Progenitor cell of endocrine pancreas (in vitro differentiated cells): ENCODE data around the gene OR10G4. TPM values are rescaled to one million over a fixed set of nuclear protein-coding genes. Genes with fewer than 3 reads are reported as not detected.

Source experiments
- DNase-seq: peaks from one replicate; pipeline ENCODE4 v3.0.0; 2021; ENCODE audit warnings: low spot score; ENCODE audit not compliant: unreplicated experiment
- H3K27ac Mint-ChIP-seq: 2 replicates; pipeline ENCODE4 v1.8.0; 2021; ENCODE audit warnings: mild to moderate bottlenecking, moderate library complexity, mixed read lengths
- H3K27me3 Mint-ChIP-seq: 2 replicates; pipeline ENCODE4 v1.8.0; 2021; ENCODE audit warnings: mixed read lengths
- H3K36me3 Mint-ChIP-seq: 2 replicates; pipeline ENCODE4 v1.8.0; 2022; ENCODE audit warnings: mixed read lengths; ENCODE audit not compliant: insufficient read depth
- H3K4me1 Mint-ChIP-seq: 2 replicates; pipeline ENCODE4 v1.8.0; 2021; ENCODE audit warnings: low read depth, mixed read lengths
- H3K4me3 Mint-ChIP-seq: 2 replicates; pipeline ENCODE4 v1.8.0; 2021; ENCODE audit warnings: low read depth, mild to moderate bottlenecking, moderate library complexity, mixed read lengths
- H3K9me3 Mint-ChIP-seq: 2 replicates; pipeline ENCODE4 v1.8.0; 2021; ENCODE audit warnings: low read depth, mixed read lengths
- CTCF ChIP-seq: fragments of 200-600 bp; sonication (generic); IDR thresholded peaks from one replicate; pipeline ENCODE4 v1.5.0; 2021; ENCODE audit warnings: antibody characterized with exemption, mild to moderate bottlenecking; ENCODE audit not compliant: unreplicated experiment
- long read RNA-seq: library from polyadenylated mRNA; unstranded; transcript quantifications from one replicate; pipeline ENCODE4 v2.0.0, GENCODE V29; 2020
- total RNA-seq: library from RNA; stranded (reverse); gene quantifications from 2 replicates; pipeline ENCODE4 v1.2.1, GENCODE V29; 2021

Gene OR10G4
- 0.13 TPM in 1 of 2 replicates, not detected in the other for total RNA-seq
- long read RNA-seq: 0 reads

- TF ChIP-seq CTCF: no peak
- DNase-seq: no peak
- Mint-ChIP-seq H3K27me3 (no peaks in the 10 kb centered on the region), H3K36me3 (no peaks in the 10 kb centered on the region), H3K27ac (no peak within 1 kb of the TSS), H3K4me1 (no peaks in the 10 kb centered on the region), H3K4me3 (no peak within 1 kb of the TSS), H3K9me3 (no peaks in the 10 kb centered on the region)
Observed at GRCh38 chr11:124012697-124013096, at the start of gene OR10G4. Gene OR10G4 (plus strand): TSS chr11:124012997. CDS start chr11:124015575, 2,578 bp downstream.

GRCh38 chr11:123973816-123974215 is 39.0 kb upstream of the OR10G4 start:
- DNase-seq: no peak
- Mint-ChIP-seq H3K36me3 (no peaks in the 10 kb centered on the region), H3K9me3 (peaks cover 3% of the 10 kb centered on the region), H3K27me3 (peaks cover 3% of the 10 kb centered on the region), H3K27ac (no peak overlapping the region), H3K4me3 (no peak overlapping the region), H3K4me1 (no peaks in the 10 kb centered on the region)
- no peak for TF ChIP-seq CTCF

- Mint-ChIP-seq H3K36me3 (no peaks in the 10 kb centered on the region), H3K27me3 (peaks cover 3% of the 10 kb centered on the region), H3K4me1 (peaks cover 5% of the 10 kb centered on the region), H3K4me3 (no peak overlapping the region), H3K27ac (no peak overlapping the region), H3K9me3 (peaks cover 4% of the 10 kb centered on the region)
- DNase-seq: no peak
- TF ChIP-seq CTCF: no peak
Observed at GRCh38 chr11:123976770-123977560, 35.8 kb upstream of the OR10G4 start.

GRCh38 chr11:123977731-123978347 is 35.0 kb upstream of the OR10G4 start, which contains the start of gene OR10S1:
Gene OR10S1 (minus strand): TSS chr11:123977781. CDS start chr11:123977664, 117 bp downstream.
- Mint-ChIP-seq H3K4me3 (no peak within 1 kb of the TSS), H3K36me3 (peaks cover 2% of the 10 kb centered on the region), H3K27ac (no peak within 1 kb of the TSS), H3K4me1 (peaks cover 5% of the 10 kb centered on the region), H3K9me3 (peaks cover 13% of the 10 kb centered on the region), H3K27me3 (peaks cover 3% of the 10 kb centered on the region)
- DNase-seq: no peak
- TF ChIP-seq CTCF: no peak

GRCh38 chr11:123979311-123979710 is 33.5 kb upstream of the OR10G4 start:
- Mint-ChIP-seq H3K9me3 (peaks cover 22% of the 10 kb centered on the region), H3K4me1 (peaks cover 5% of the 10 kb centered on the region), H3K4me3 (no peak overlapping the region), H3K27ac (no peak overlapping the region), H3K27me3 (peaks cover 3% of the 10 kb centered on the region), H3K36me3 (peaks cover 2% of the 10 kb centered on the region)
- no peak for TF ChIP-seq CTCF
- no peak for DNase-seq
